A549 (cell line): ENCODE measurements around the gene PLEKHG4B.

Experiments used
- CEBPB ChIP-seq, 2 experiments: fragments of >200 bp in 1 of 2; sonication (Bioruptor Twin) in 1 of 2; formaldehyde crosslinking in 1 of 2; IDR thresholded peaks; 2 replicates each; pipeline ENCODE4 v1.6.1; 2012 to 2016
- CHD2 ChIP-seq: fragments of 150-350 bp; IDR thresholded peaks from 2 replicates; pipeline ENCODE4 v1.6.1; 2014; ENCODE audit warnings: low read length; ENCODE audit not compliant: partially characterized antibody
- CTCF ChIP-seq: fragments of >200 bp; sonication (Bioruptor Twin); formaldehyde crosslinking; IDR thresholded peaks from 3 replicates; pipeline ENCODE4 v1.5.1; 2016
- MYC ChIP-seq: IDR thresholded peaks from 2 replicates; pipeline ENCODE4 v1.6.1; 2012; ENCODE audit warnings: mild to moderate bottlenecking, inconsistent platforms, low read length, improper control_type of control experiment, borderline replicate concordance
- PBX3 ChIP-seq: IDR thresholded peaks from 2 replicates; pipeline ENCODE4 v1.6.1; 2012
- POLR2AphosphoS2 ChIP-seq: conservative IDR thresholded peaks from 2 replicates; pipeline ENCODE4 v1.6.1; 2012; ENCODE audit warnings: low read length, improper control_type of control experiment, inconsistent platforms
- RAD21 ChIP-seq, 2 experiments: fragments of >200 bp in 1 of 2; sonication (Bioruptor Twin) in 1 of 2; formaldehyde crosslinking in 1 of 2; IDR thresholded peaks in 1 of 2; conservative IDR thresholded peaks in 1 of 2; 2 replicates in 1 of 2; 3 replicates in 1 of 2; pipeline ENCODE4 v1.6.1; 2012 to 2018; ENCODE audit warnings: inconsistent platforms in 1 of 2
- RCOR1 ChIP-seq: fragments of 150-350 bp; IDR thresholded peaks from 2 replicates; pipeline ENCODE4 v1.6.1; 2014; ENCODE audit warnings: antibody characterized with exemption, low read length, low read depth
- USF2 ChIP-seq: fragments of 450-650 bp; IDR thresholded peaks from 2 replicates; pipeline ENCODE4 v1.6.1; 2014; ENCODE audit warnings: antibody characterized with exemption
- TF ChIP-seq, protein P1 (sequence below): fragments of 200-600 bp; sonication (generic); IDR thresholded peaks from 2 replicates; pipeline ENCODE4 v1.6.1; 2016; ENCODE audit warnings: antibody characterized with exemption, mild to moderate bottlenecking, moderate library complexity
- TF ChIP-seq, protein P2 (sequence below): IDR thresholded peaks from 2 replicates; pipeline ENCODE4 v1.6.1; 2012
- TF ChIP-seq, protein P3 (sequence below): fragments of 250-450 bp; sonication (Bioruptor Pico); IDR thresholded peaks from 2 replicates; pipeline ENCODE4 v1.5.0; 2021; ENCODE audit warnings: mild to moderate bottlenecking, moderate library complexity, borderline replicate concordance

- TF ChIP-seq CHD2 (no peak), CEBPB (IDR thresholded peaks at IDR 0.05) (no peak), CTCF (no peak), MYC (no peak), USF2 (no peak), PBX3 (no peak), RCOR1 (no peak), POLR2AphosphoS2 (no peak), RAD21 (conservative IDR thresholded peaks at IDR 0.05 in 1 of 2, IDR thresholded peaks at IDR 0.05 in 1 of 2) (no peak)
- TF ChIP-seq, protein P1, sequence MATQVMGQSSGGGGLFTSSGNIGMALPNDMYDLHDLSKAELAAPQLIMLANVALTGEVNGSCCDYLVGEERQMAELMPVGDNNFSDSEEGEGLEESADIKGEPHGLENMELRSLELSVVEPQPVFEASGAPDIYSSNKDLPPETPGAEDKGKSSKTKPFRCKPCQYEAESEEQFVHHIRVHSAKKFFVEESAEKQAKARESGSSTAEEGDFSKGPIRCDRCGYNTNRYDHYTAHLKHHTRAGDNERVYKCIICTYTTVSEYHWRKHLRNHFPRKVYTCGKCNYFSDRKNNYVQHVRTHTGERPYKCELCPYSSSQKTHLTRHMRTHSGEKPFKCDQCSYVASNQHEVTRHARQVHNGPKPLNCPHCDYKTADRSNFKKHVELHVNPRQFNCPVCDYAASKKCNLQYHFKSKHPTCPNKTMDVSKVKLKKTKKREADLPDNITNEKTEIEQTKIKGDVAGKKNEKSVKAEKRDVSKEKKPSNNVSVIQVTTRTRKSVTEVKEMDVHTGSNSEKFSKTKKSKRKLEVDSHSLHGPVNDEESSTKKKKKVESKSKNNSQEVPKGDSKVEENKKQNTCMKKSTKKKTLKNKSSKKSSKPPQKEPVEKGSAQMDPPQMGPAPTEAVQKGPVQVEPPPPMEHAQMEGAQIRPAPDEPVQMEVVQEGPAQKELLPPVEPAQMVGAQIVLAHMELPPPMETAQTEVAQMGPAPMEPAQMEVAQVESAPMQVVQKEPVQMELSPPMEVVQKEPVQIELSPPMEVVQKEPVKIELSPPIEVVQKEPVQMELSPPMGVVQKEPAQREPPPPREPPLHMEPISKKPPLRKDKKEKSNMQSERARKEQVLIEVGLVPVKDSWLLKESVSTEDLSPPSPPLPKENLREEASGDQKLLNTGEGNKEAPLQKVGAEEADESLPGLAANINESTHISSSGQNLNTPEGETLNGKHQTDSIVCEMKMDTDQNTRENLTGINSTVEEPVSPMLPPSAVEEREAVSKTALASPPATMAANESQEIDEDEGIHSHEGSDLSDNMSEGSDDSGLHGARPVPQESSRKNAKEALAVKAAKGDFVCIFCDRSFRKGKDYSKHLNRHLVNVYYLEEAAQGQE: no peak
- TF ChIP-seq, protein P2, sequence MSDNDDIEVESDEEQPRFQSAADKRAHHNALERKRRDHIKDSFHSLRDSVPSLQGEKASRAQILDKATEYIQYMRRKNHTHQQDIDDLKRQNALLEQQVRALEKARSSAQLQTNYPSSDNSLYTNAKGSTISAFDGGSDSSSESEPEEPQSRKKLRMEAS: no peak
- TF ChIP-seq, protein P3, sequence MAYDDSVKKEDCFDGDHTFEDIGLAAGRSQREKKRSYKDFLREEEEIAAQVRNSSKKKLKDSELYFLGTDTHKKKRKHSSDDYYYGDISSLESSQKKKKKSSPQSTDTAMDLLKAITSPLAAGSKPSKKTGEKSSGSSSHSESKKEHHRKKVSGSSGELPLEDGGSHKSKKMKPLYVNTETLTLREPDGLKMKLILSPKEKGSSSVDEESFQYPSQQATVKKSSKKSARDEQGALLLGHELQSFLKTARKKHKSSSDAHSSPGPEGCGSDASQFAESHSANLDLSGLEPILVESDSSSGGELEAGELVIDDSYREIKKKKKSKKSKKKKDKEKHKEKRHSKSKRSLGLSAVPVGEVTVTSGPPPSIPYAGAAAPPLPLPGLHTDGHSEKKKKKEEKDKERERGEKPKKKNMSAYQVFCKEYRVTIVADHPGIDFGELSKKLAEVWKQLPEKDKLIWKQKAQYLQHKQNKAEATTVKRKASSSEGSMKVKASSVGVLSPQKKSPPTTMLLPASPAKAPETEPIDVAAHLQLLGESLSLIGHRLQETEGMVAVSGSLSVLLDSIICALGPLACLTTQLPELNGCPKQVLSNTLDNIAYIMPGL (CRISPR knock-in tag): no peak
Observed at GRCh38 chr5:126806-127205, 34.8 kb downstream of the PLEKHG4B start.
